GM19468 (cell line): Measurements from ENCODE around the gene CDC16.
A peak's percentile ranks its signal among the peaks of the same experiment; 100 is the strongest.

Experiments
- ATAC-seq: cut with Tn5 transposase; IDR thresholded peaks from one replicate; pipeline ENCODE4 v1.9.1; 2021; ENCODE audit warnings: mild to moderate bottlenecking, moderate library complexity, moderate number of reproducible peaks; ENCODE audit not compliant: unreplicated experiment; ENCODE audit errors: extremely low read depth

CDC16 gene

DNA sequence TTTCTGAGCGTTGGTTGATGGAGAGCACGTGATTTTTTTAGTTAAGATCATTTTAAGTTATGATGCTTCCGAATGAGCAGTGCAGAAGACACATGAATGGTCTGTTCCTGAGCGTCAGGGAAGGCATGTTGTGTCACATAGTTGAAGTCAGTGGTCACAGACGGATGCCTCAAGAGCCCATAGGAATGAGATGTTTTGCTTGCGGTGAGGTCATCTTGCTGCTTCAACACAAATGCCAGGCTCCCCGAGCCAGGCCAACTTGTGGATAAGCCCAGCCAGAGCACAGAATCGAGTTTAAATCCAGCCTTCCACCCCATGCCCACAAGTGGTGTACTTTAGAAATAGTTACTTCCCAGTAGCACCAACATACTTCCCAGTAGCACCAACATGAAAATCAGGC, 52.1 kb downstream of the CDC16 start:
- ATAC-seq = no peak

- ATAC-seq = no peak
Observed at GRCh38 chr13:114288157-114288591, 53.5 kb downstream of the CDC16 start.

GRCh38 chr13:114296448-114296847, 61.8 kb downstream of the CDC16 start:
- no peak for ATAC-seq

DNA sequence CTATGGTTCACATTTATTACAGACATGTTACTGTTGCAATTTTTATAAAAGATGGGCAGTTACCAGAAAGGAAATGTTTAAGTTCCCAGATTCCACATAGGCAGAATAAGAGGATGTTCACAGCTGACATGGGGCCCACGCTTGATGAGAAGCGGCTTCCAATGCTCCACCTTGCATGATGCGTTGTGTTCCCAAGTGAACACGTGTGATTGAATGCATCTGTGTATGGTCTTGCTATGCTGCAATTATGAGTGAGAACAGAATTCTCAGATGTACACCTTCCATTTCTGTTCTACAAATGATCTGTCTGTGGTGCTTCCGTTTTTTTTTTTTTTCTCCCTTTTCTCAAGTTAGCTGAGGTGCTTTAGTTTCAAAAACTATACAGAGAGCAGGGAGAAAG, 62.2 kb downstream of the CDC16 start:
- no peak for ATAC-seq

DNA sequence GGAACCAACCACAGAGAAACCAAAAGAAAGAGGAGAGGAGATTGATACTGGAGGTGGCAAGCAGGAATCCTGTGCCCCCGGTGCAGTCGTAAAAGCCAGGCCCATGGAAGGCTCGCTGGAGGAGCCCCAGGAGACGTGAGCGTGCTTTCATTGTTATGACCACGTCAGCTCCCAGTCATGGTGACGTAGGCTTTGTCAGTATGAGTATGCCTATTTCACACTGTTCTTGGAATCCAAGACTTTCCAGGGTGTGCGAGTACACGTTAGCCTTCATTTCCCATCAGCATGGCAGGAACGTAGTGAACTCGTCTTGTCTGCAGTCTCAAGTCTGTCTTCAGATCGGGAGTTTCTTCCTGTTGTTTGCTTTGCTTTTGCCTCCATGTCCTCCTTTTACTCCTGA, 64.2 kb downstream of the CDC16 start:
- no peak for ATAC-seq

DNA sequence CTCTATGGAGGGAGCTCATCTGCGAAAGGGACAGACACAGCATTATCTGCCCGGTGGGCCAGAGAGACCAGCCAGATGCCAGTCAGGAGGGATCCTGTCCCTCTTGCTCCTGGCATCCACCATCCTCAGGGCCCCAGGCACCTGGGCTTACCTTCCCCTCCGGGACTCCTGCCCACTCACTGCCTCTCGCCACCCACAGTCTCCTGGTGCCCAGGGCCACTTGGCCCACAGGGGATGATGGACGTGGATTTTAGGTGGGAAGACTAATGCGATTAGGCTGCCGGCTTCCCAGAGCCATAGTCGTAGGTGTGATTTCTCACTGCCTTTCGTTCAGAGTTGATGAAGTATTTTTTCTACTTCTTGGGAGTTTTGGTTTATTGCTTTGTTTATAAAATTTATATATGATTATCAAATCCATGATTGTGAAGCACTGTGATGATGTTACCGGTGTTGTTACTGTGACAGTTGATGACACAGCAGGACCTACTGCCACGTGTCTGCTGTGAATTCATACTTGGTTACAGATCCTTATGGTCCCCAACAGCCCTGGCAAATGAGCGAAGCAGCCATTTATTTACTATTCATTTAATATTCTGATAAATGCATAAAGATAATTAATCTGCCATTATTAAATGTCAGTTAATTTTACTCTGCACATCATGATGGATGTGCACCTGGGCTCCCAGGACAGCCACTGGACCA, 65.1 kb downstream of the CDC16 start:
- no peak for ATAC-seq

DNA sequence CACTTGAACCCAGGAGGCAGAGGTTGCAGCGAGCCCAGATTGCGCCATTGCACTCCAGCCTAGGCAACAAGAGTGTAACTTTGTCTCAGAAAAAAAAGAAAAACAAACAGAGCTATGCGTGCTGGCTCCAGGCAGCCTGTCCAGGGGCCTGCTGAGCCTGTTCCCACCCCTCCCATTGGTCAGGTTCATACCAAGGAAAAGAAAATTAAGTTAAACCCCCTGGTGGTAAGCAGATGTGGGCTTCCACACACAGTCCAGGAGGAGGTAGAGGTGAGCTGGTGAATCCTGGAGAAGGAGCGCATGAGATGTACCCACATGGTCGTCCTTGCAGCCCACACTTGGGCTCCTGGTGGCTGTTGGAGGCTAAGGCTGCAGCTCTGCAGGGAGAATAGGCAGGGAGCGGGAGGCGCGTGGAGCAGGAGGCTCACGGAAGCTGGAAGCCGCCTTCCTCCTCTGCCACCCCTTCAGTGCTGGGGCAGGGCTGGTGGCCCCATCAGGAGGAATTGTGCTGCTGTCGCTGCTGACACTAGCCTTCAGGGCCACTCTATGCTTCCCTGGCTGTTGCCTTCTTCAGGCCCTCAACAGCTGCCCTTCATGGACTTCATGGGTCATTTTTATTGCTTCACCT, 69.1 kb downstream of the CDC16 start:
- ATAC-seq = no peak

- ATAC-seq = no peak
Observed at GRCh38 chr13:114304346-114305034, 69.8 kb downstream of the CDC16 start.

DNA sequence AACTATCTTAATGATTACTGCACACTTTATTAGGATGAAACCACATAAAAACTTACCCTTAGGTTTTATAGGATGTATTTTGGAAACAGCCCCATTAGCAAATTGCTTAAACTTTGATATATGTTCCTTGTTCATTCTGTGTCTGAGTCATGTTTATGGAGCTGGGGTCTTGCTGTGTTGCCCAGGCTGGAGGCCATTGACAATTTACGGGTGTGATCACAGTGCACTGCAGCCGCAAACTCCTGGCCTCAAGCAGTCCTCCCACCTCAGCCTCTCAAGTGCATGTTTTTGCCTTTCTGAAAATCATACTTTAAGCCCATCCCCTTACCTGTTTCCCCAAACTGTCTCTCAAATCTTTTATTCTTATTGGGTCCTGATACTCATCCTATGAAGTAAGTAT, 74.4 kb downstream of the CDC16 start:
- no peak for ATAC-seq

DNA sequence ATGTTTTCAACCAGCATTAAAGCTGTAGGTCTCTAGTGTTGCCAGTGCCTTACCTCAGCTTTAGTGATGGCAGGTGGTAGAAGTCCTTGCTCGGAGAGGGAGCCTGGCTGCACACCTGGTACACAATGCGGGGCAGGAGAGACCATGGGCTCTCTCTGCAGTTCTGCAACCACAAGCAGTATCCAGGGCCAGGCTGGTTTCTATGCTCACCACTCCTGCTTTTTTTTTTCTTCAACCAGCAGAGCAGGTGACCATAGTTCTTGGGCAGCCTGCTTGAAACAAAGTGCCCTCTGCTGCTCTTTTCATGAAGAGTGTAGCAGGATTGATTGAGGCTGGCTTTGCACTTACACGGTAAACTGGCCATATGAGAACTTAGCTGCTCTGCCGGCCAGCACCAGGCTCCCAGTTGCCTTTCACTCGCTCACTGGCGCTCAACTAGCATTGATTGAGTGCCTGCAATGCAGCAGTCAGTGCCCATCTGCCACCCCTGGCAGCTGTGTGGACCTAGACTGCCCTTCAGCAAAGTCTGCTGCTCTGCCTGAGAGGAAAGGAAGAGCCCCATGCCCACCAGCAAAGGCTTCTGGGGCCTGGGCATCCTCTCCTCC, 75.2 kb downstream of the CDC16 start:
- no peak for ATAC-seq

DNA sequence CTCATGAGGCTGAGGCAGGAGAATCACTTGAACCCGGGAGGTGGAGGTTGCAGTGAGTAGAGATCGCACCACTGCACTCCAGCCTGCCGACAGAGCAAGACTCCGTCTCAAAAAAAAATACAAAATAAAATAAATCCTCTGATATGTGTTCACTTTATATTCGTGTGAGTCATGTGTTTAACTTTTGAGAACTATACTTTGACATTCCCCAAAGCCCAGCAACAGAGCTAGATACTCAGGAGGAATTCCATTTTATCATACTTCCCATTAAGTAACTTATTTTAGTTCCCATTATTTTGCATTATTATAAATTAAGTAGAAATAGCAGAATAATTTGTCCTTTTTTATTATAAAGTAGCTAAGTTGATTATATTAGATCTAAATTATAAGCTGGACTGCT, 76.3 kb downstream of the CDC16 start:
- ATAC-seq = no peak

DNA sequence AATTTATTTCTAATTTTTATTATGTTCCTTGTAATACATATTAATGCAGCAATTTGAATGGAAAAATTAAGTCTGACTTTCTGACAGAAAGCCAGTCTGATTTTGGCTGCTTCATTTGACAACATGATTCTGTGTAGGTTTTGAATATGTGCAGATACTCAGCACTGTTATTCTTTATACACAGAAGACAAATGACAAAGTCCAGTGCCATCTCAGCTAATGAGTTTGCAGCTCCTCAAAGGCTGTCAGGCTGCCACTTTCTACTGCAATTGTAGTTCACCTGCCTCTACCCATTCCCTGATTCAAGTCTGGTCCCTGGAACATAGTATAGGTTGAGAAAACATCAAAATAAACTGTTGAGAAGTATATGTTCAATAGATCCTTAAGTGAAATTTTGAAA, 76.7 kb downstream of the CDC16 start:
- ATAC-seq = no peak

DNA sequence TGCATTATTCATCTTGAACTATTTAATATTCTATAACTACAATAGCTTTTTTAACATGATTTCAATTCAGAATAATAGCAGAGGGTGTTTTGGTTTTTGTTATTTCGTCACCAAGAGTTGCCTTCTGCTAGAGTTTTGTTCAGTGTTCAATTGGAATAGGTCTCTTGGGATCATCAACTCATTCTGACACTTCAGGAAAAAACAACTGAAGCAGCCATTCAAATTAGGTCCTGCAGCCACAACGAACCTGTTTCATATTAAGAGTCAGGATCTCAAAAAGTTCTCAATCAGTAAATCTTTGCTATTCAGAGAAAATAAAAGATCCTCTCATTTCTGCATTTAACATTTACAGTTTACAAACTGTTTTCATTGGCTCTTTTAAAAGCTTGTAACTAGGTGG, 77.2 kb downstream of the CDC16 start:
- ATAC-seq = no peak

- ATAC-seq = no peak
Observed at GRCh38 chr13:114313061-114313860, 78.6 kb downstream of the CDC16 start.

DNA sequence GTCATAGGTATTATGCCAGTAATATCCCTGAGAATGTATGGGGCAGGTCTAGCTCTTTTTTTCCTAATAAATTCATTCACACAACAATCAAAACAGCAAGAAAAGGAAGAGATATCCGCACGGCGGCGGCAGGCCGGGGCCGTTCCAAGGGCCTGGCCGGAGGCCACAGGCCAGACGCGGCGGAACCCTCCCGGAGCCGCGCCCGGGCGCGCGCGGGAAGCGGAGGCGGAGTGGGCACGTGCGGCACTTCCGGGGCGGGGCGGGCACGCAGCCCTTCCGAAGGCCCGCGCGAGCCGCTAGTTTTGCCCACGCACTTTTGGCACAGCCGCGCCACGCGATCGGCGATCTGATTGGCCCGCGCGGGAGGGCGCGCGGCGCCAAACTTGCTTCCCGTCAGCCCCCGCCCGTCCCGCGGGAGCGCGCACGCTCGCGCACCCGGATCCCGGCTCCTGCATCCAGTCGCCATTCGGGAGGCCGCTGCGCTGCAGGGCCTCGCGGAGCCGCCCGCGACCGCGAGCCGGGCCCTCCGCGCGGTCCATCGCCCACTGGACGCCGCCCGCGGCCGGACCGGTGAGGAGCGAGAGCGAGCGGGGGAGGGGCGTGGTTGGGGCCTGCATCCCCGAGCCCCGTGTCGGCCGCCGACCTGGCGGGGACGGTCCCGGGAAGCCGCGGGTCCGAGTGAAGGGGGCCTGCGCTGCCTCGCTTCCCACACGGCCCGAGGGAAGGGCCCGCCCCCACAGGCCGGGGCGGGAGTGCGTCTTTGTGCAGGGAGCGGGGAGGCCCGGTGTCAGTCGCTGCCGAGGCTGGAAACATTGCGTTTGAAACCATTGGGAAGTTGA, 79.6 kb downstream of the CDC16 start, which contains the start of gene CHAMP1:
CHAMP1 (plus strand) TSS at position 430 of the 839 bp plus-strand sequence. CDS start 9,340 bp downstream, outside the sequence.
- peak; percentile 78 for ATAC-seq

- ATAC-seq = no peak
Observed at GRCh38 chr13:114315074-114315785, 80.5 kb downstream of the CDC16 start.

DNA sequence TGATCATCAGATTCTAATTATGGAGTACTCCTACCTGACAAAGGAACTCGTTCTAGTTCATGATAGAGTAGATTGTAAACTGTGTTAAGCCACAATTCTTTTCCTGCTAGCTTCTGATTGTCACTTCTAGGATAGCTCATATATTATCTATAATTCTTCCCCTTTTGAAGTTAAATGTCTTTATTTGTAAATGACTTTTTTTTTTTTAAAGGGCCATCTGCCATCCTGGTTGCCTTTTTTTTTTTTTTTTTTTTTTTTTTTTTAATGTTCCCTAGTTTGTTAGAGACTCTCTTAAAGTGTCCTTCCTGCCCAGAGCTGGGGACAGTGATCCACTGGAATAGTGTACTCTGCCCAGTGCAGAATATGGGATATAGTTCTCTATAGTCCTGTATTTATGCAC, 83.9 kb downstream of the CDC16 start:
- ATAC-seq = no peak

- no peak for ATAC-seq
Observed at GRCh38 chr13:114319441-114319913, 84.8 kb downstream of the CDC16 start.

- no peak for ATAC-seq
Observed at GRCh38 chr13:114320065-114320464, 85.4 kb downstream of the CDC16 start.
